Mesothelial cell of epicardium (in vitro differentiated cells): ENCODE data around the gene PRPF6. TPM values are rescaled to one million over a fixed set of nuclear protein-coding genes. Genes with fewer than 3 reads are reported as not detected.
A peak's percentile ranks its signal among the peaks of the same experiment; 100 is the strongest.

ENCODE experiments used
- DNase-seq, 2 experiments: peaks; one replicate each; pipeline ENCODE4 v3.0.0; 2021; ENCODE audit warnings: low spot score in 2 of 2; ENCODE audit not compliant: unreplicated experiment in 2 of 2
- H3K27ac Mint-ChIP-seq: 2 replicates; pipeline ENCODE4 v1.8.0; 2021; ENCODE audit warnings: mixed read lengths
- H3K27me3 Mint-ChIP-seq: 2 replicates; pipeline ENCODE4 v1.8.0; 2021; ENCODE audit warnings: low read depth, mixed read lengths
- H3K36me3 Mint-ChIP-seq: 2 replicates; pipeline ENCODE4 v1.8.0; 2021; ENCODE audit warnings: mixed read lengths
- H3K4me1 Mint-ChIP-seq: 2 replicates; pipeline ENCODE4 v1.8.0; 2021; ENCODE audit warnings: mixed read lengths
- H3K4me3 Mint-ChIP-seq: 2 replicates; pipeline ENCODE4 v1.8.0; 2021; ENCODE audit warnings: mild to moderate bottlenecking, moderate library complexity, mixed read lengths
- H3K9me3 Mint-ChIP-seq: 2 replicates; pipeline ENCODE4 v1.8.0; 2021; ENCODE audit warnings: mixed read lengths
- total RNA-seq: library from RNA; stranded (reverse); gene quantifications from 3 replicates; pipeline ENCODE4 v1.2.1, GENCODE V29; 2021
- TF ChIP-seq, protein P1 (sequence below): fragments of 200-600 bp; sonication (generic); IDR thresholded peaks from one replicate; pipeline ENCODE4 v1.5.0; 2021; ENCODE audit warnings: antibody characterized with exemption; ENCODE audit not compliant: unreplicated experiment

Gene PRPF6
- total RNA-seq, 1 donor from 2014 or later: 65.9 TPM

DNA sequence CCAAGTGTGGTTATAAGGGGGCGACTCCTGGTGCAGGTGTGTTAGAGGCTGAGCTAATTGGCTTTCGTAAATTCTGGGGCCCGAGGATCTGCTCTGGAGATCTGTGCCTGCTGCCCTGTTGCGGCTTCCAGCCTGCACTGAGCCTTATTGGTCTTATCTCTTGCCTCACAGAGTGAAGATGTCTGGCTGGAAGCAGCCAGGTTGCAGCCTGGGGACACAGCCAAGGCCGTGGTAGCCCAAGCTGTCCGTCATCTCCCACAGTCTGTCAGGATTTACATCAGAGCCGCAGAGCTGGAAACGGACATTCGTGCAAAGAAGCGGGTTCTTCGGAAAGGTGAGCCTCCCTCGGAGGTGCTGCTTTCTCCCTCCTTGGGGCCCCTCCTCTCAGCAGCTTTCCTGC, 20.0 kb downstream of the PRPF6 start:
- Mint-ChIP-seq H3K4me3 (no peak overlapping the region), H3K27ac (no peak overlapping the region), H3K9me3 (no peaks in the 10 kb centered on the region), H3K36me3 (peaks cover 37% of the 10 kb centered on the region), H3K27me3 (no peaks in the 10 kb centered on the region), H3K4me1 (peaks cover 10% of the 10 kb centered on the region)
- DNase-seq: no peak
- TF ChIP-seq, protein P1, sequence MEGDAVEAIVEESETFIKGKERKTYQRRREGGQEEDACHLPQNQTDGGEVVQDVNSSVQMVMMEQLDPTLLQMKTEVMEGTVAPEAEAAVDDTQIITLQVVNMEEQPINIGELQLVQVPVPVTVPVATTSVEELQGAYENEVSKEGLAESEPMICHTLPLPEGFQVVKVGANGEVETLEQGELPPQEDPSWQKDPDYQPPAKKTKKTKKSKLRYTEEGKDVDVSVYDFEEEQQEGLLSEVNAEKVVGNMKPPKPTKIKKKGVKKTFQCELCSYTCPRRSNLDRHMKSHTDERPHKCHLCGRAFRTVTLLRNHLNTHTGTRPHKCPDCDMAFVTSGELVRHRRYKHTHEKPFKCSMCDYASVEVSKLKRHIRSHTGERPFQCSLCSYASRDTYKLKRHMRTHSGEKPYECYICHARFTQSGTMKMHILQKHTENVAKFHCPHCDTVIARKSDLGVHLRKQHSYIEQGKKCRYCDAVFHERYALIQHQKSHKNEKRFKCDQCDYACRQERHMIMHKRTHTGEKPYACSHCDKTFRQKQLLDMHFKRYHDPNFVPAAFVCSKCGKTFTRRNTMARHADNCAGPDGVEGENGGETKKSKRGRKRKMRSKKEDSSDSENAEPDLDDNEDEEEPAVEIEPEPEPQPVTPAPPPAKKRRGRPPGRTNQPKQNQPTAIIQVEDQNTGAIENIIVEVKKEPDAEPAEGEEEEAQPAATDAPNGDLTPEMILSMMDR: no peak

DNA sequence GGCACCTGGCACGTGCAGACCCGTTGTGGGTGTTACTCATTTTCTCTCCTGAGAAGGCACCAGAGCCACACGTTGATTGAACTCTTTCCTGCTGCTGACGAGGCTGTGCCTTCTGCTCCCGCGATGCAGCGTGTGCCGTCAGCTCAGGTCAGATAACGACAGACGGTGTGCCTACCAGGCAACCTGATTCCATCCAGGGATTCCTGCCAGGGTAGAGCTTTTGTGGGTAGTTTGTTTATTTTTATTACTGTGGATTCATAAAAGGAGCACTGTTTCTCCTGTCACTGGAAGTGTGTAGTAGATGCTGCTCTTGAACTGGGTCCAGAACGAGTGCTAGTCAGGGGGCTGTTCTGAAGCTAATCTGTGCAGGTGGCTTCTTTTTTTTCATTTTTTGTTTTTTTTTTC, 20.7 kb downstream of the PRPF6 start:
- H3K36me3 Mint-ChIP-seq: peaks cover 39% of the 10 kb centered on the region
- no peaks in the 10 kb centered on the region for H3K9me3 Mint-ChIP-seq
- H3K27ac Mint-ChIP-seq: no peak overlapping the region
- TF ChIP-seq, protein P1: no peak
- peaks cover 10% of the 10 kb centered on the region for H3K4me1 Mint-ChIP-seq
- H3K27me3 Mint-ChIP-seq: no peaks in the 10 kb centered on the region
- no peak for DNase-seq
- no peak overlapping the region for H3K4me3 Mint-ChIP-seq

GRCh38 chr20:64003960-64004725, 23.2 kb downstream of the PRPF6 start:
- peak overlapping the region; percentile 80 for H3K27ac Mint-ChIP-seq
- peaks cover 9% of the 10 kb centered on the region for H3K9me3 Mint-ChIP-seq
- no peaks in the 10 kb centered on the region for H3K27me3 Mint-ChIP-seq
- no peak overlapping the region for H3K4me3 Mint-ChIP-seq
- TF ChIP-seq, protein P1: no peak
- peaks cover 44% of the 10 kb centered on the region for H3K36me3 Mint-ChIP-seq
- no peak for DNase-seq
- peaks cover 10% of the 10 kb centered on the region for H3K4me1 Mint-ChIP-seq

DNA sequence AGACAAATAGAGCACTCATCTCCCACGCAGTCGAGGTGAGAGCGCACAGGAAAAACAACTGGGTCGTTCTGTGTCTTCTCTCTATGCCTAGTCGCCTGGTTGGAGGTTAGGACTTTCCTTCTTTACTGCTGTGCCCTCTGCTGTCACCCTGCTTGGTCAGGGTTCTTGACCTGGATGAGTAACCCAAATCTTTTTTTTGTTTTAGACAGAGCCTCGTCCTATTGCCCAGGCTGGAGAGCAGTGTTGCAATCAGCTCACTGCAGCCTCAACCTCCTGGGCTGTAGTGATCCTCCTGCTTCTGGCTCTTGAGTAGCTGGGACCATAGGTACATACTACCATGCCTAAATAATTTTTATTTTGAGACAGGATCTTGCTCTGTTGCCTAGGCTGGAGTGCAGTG, 24.5 kb downstream of the PRPF6 start:
- H3K4me3 Mint-ChIP-seq: no peak overlapping the region
- H3K4me1 Mint-ChIP-seq: peaks cover 10% of the 10 kb centered on the region
- peaks cover 12% of the 10 kb centered on the region for H3K9me3 Mint-ChIP-seq
- TF ChIP-seq, protein P1: no peak
- DNase-seq: no peak
- H3K36me3 Mint-ChIP-seq: peaks cover 46% of the 10 kb centered on the region
- no peaks in the 10 kb centered on the region for H3K27me3 Mint-ChIP-seq
- H3K27ac Mint-ChIP-seq: no peak overlapping the region

- DNase-seq: no peak
- TF ChIP-seq, protein P1: no peak
- Mint-ChIP-seq H3K36me3 (peaks cover 50% of the 10 kb centered on the region), H3K4me3 (no peak overlapping the region), H3K27me3 (no peaks in the 10 kb centered on the region), H3K9me3 (peaks cover 12% of the 10 kb centered on the region), H3K27ac (no peak overlapping the region), H3K4me1 (peaks cover 10% of the 10 kb centered on the region)
Measured at GRCh38 chr20:64006490-64006889, 25.6 kb downstream of the PRPF6 start.

DNA sequence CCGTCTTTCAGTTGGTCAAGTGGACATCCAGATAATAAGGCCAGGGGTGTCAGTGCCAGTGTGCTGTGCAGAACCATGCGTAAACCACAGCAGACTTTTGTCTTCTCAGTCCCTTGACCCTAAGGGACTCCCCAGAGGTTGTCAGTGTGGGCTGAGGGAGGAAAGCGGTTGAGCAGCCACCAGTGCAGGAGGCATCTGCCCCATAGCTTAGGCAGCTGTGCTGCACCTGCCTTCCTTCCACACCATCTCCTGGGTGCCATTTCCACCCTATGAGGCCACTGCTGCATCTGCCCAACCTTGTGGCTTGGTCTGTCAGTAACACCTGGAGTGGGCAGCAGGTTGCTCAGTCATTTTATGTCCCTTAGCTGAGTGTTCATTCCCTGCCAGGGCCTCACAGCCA, 26.0 kb downstream of the PRPF6 start:
- Mint-ChIP-seq H3K9me3 (peaks cover 12% of the 10 kb centered on the region), H3K27ac (no peak overlapping the region), H3K36me3 (peaks cover 48% of the 10 kb centered on the region), H3K4me3 (no peak overlapping the region), H3K4me1 (peaks cover 10% of the 10 kb centered on the region), H3K27me3 (no peaks in the 10 kb centered on the region)
- DNase-seq: no peak
- TF ChIP-seq, protein P1: no peak
